ENCODE data around the gene STAT1.
"Not testable (repeated sequence)": the region's sequence is repeated elsewhere in the genome, so short reads cannot be mapped to it uniquely, and the experiment has no call there.

STAT1 gene

GRCh38 chr2:191006297-191006696 is 7.7 kb downstream of the STAT1 start:
- DNase-seq: no peak

- no peak for DNase-seq
These were observed 10.3 kb downstream of the STAT1 start for GRCh38 chr2:191003405-191004309.

- DNase-seq: no peak
These were observed 12.3 kb downstream of the STAT1 start for GRCh38 chr2:191001624-191002023.

GRCh38 chr2:191001032-191001431 is 12.9 kb downstream of the STAT1 start:
- DNase-seq: no peak

- DNase-seq: no peak
These were observed 13.9 kb downstream of the STAT1 start for GRCh38 chr2:190999949-191000665.

- DNase-seq: no peak
These were observed 14.9 kb downstream of the STAT1 start for GRCh38 chr2:190999058-190999457.

- DNase-seq: no peak
These were observed 16.4 kb downstream of the STAT1 start for GRCh38 chr2:190997526-190998113.

- no peak for DNase-seq
These were observed 17.0 kb downstream of the STAT1 start for GRCh38 chr2:190996947-190997346.

- DNase-seq: peak; percentile 42
These were observed 17.5 kb downstream of the STAT1 start for GRCh38 chr2:190996338-190996946.

- not testable (repeated sequence) for DNase-seq
These were observed 18.7 kb downstream of the STAT1 start for GRCh38 chr2:190995315-190995714.

- DNase-seq: no peak
These were observed 19.8 kb downstream of the STAT1 start for GRCh38 chr2:190994148-190994547.

- no peak for DNase-seq
These were observed 20.7 kb downstream of the STAT1 start for GRCh38 chr2:190993292-190993643.

- DNase-seq: no peak
These were observed 23.8 kb downstream of the STAT1 start for GRCh38 chr2:190990132-190990531.

GRCh38 chr2:190988910-190989309 is 25.1 kb downstream of the STAT1 start:
- no peak for DNase-seq

GRCh38 chr2:190987938-190988337 is 26.0 kb downstream of the STAT1 start:
- DNase-seq: no peak

- no peak for DNase-seq
These were observed 26.9 kb downstream of the STAT1 start for GRCh38 chr2:190987116-190987515.

GRCh38 chr2:190986221-190986953 is 27.6 kb downstream of the STAT1 start:
- DNase-seq: no peak

- DNase-seq: peak; percentile 52
These were observed 29.4 kb downstream of the STAT1 start for GRCh38 chr2:190984595-190984994.

- no peak for DNase-seq
These were observed 31.5 kb downstream of the STAT1 start for GRCh38 chr2:190982262-190983034.

- DNase-seq: no peak
These were observed 32.2 kb downstream of the STAT1 start for GRCh38 chr2:190981733-190982132.

- DNase-seq: no peak
These were observed 32.6 kb downstream of the STAT1 start for GRCh38 chr2:190981333-190981732.

Measured in fibroblast of skin of right biceps (primary cell).